Measurements from ENCODE around the gene ABHD2.
"Not testable (repeated sequence)": the region's sequence is repeated elsewhere in the genome, so short reads cannot be mapped to it uniquely, and the experiment has no call there.

Gene ABHD2

GRCh38 chr15:89226359-89227221 is 138.3 kb downstream of the ABHD2 start:
- H3K4me3 ChIP-seq, result no peak overlapping the region
- no peaks in the 10 kb centered on the region for H3K27me3 ChIP-seq
- no peaks in the 10 kb centered on the region for H3K4me1 ChIP-seq
- no peak for DNase-seq
- no peaks in the 10 kb centered on the region for H3K9me3 ChIP-seq
- TF ChIP-seq CTCF (IDR thresholded peaks at IDR 0.05), result no peak
- H3K36me3 ChIP-seq, result no peaks in the 10 kb centered on the region
- intact Hi-C loops (cut with DNase I; ENCODE audit: low total_unique reads), result no loop called here
- no peak overlapping the region for H3K27ac ChIP-seq

GRCh38 chr15:89227425-89227824 is 139.2 kb downstream of the ABHD2 start:
- intact Hi-C loops (cut with DNase I; ENCODE audit: low total_unique reads), result no loop called here
- no peaks in the 10 kb centered on the region for H3K36me3 ChIP-seq
- H3K27me3 ChIP-seq, result no peaks in the 10 kb centered on the region
- H3K27ac ChIP-seq, result no peak overlapping the region
- no peaks in the 10 kb centered on the region for H3K9me3 ChIP-seq
- no peak overlapping the region for H3K4me3 ChIP-seq
- no peak for DNase-seq
- H3K4me1 ChIP-seq, result no peaks in the 10 kb centered on the region
- no peak for TF ChIP-seq CTCF (IDR thresholded peaks at IDR 0.05)

GRCh38 chr15:89230277-89230676 is 142.0 kb downstream of the ABHD2 start:
- no peak for TF ChIP-seq CTCF (IDR thresholded peaks at IDR 0.05)
- H3K4me3 ChIP-seq, result no peak overlapping the region
- no peaks in the 10 kb centered on the region for H3K27me3 ChIP-seq
- intact Hi-C loops (cut with DNase I; ENCODE audit: low total_unique reads), result no loop called here
- no peak for DNase-seq
- no peaks in the 10 kb centered on the region for H3K36me3 ChIP-seq
- H3K4me1 ChIP-seq, result no peaks in the 10 kb centered on the region
- H3K27ac ChIP-seq, result no peak overlapping the region
- H3K9me3 ChIP-seq, result no peaks in the 10 kb centered on the region

GRCh38 chr15:89231832-89232231 is 143.6 kb downstream of the ABHD2 start:
- no peaks in the 10 kb centered on the region for H3K36me3 ChIP-seq
- no peak for TF ChIP-seq CTCF (IDR thresholded peaks at IDR 0.05)
- intact Hi-C loops (cut with DNase I; ENCODE audit: low total_unique reads), result no loop called here

GRCh38 chr15:89239883-89240810 is 151.9 kb downstream of the ABHD2 start:
- H3K4me1 ChIP-seq, result peaks cover 0 to 21% (median 14%) of the 10 kb centered on the region in 4 donors
- DNase-seq, H3K27me3 ChIP-seq, H3K27ac ChIP-seq, H3K4me3 ChIP-seq, H3K36me3 ChIP-seq, H3K9me3 ChIP-seq: not testable (repeated sequence)
- intact Hi-C loops (cut with DNase I; ENCODE audit: low total_unique reads), result loop anchor here (5.0 to 10.0 kb wide), 2 partner anchors 33 to 345 kb away; partner anchors contain the start of gene HAPLN3

More at GRCh38 chr15:89231832-89232231, 143.6 kb downstream of the ABHD2 start:
- Histone ChIP-seq H3K27ac (no peak overlapping the region), H3K27me3 (no peaks in the 10 kb centered on the region), H3K9me3 (no peaks in the 10 kb centered on the region), H3K4me1 (no peaks in the 10 kb centered on the region), H3K4me3 (no peak overlapping the region)
- DNase-seq, result no peak

Data from tibial artery (tissue), 4 donors.